Measurements from ENCODE around the gene PANX1.

Gene PANX1

GRCh38 chr11:94127638-94128037 lies 1.0 kb upstream of the PANX1 start:
- TF ChIP-seq CTCF (IDR thresholded peaks at IDR 0.05; ENCODE audit: low read depth, low read length), result no peak
- no peak for DNase-seq (ENCODE audit: low read depth in 2 of 2)
- H3K4me3 ChIP-seq (replicated peaks in 1 of 2; ENCODE audit: low read depth in 2 of 2, low read length in 2 of 2), result peak overlapping the region in 1 of 2 donors; percentile 87

GRCh38 chr11:94128291-94128745 lies 323 bp upstream of the PANX1 start:
- H3K4me3 ChIP-seq (replicated peaks in 1 of 2; ENCODE audit: low read depth in 2 of 2, low read length in 2 of 2), result peak overlapping the region; percentile 82 to 87
- DNase-seq (ENCODE audit: low read depth in 2 of 2), result no peak
- TF ChIP-seq CTCF (IDR thresholded peaks at IDR 0.05; ENCODE audit: low read depth, low read length), result no peak

- H3K4me3 ChIP-seq (replicated peaks in 1 of 2; ENCODE audit: low read depth in 2 of 2, low read length in 2 of 2), result peak overlapping the region; percentile 82 to 87
- DNase-seq (ENCODE audit: low read depth in 2 of 2), result peak in 1 of 2 donors; percentile 40
Observed at GRCh38 chr11:94129512-94130297, 1.1 kb downstream of the PANX1 start.

GRCh38 chr11:94130298-94131046 lies 1.8 kb downstream of the PANX1 start:
- TF ChIP-seq CTCF (IDR thresholded peaks at IDR 0.05; ENCODE audit: low read depth, low read length), result no peak
- DNase-seq (ENCODE audit: low read depth in 2 of 2), result peak; percentile 95 to 96
- H3K4me3 ChIP-seq (replicated peaks in 1 of 2; ENCODE audit: low read depth in 2 of 2, low read length in 2 of 2), result peak overlapping the region; percentile 82 to 87

More at GRCh38 chr11:94129512-94130297, 1.1 kb downstream of the PANX1 start:
- no peak for TF ChIP-seq CTCF (IDR thresholded peaks at IDR 0.05; ENCODE audit: low read depth, low read length)

GRCh38 chr11:94131047-94131717 lies 2.5 kb downstream of the PANX1 start:
- H3K4me3 ChIP-seq (replicated peaks in 1 of 2; ENCODE audit: low read depth in 2 of 2, low read length in 2 of 2), result peak overlapping the region; percentile 19 to 87
- TF ChIP-seq CTCF (IDR thresholded peaks at IDR 0.05; ENCODE audit: low read depth, low read length), result no peak
- DNase-seq (ENCODE audit: low read depth in 2 of 2), result no peak

GRCh38 chr11:94131718-94132115 lies 3.1 kb downstream of the PANX1 start:
- peak; percentile 54 to 73 for DNase-seq (ENCODE audit: low read depth in 2 of 2)
- H3K4me3 ChIP-seq (replicated peaks in 1 of 2; ENCODE audit: low read depth in 2 of 2, low read length in 2 of 2), result peak overlapping the region in 1 of 2 donors; percentile 87
- TF ChIP-seq CTCF (IDR thresholded peaks at IDR 0.05; ENCODE audit: low read depth, low read length), result no peak

Measured in cardiac fibroblast (primary cell).